ENCODE results near the gene TFR2.

DNA sequence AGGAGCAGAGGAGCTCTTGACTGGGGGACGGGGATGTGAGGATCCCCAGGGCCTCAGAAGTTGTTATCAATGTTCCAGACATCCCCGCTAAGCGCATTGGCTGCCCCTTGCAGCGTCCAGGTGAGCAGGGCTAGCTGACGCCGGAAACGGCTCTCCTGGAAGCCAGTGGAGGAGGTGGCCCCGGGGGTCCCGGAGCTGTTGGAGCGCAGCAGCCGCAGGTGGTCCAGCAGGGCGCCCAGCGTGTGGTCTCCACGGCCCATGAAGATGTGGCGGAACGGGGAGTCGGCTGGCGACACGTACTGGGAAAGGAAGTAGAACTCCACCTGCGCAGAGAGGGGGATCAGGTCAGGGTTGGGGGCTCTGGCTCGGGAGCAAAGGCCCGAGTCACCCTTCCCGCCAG lies 20.5 kb downstream of the TFR2 start:
- TF ChIP-seq POLR2AphosphoS5 (IDR thresholded peaks at IDR 0.05; ENCODE audit: low read depth, low read length): no peak
- TF ChIP-seq POLR2A (IDR thresholded peaks at IDR 0.05; ENCODE audit: low read depth, low read length): no peak
